ENCODE results near the gene DHX30. TPM values are rescaled to one million over a fixed set of nuclear protein-coding genes. Genes with fewer than 3 reads are reported as not detected.
"Not testable (repeated sequence)": the region's sequence is repeated elsewhere in the genome, so short reads cannot be mapped to it uniquely, and the experiment has no call there.

Gene DHX30
- total RNA-seq, 2 experiments from 2014 or later = 96.6 to 102 TPM

- no peak for TF ChIP-seq CTCF (conservative IDR thresholded peaks at IDR 0.05; ENCODE audit: low read length)
- no peak for TF ChIP-seq EZH2phosphoT487 (IDR thresholded peaks at IDR 0.05; ENCODE audit: borderline replicate concordance, low read depth, low read length)
- no peak overlapping the region for H2AFZ ChIP-seq (ENCODE audit: low read length)
- no TSS peak for BruUV-seq (replicated peaks)
- no peak overlapping the region for H3K4me2 ChIP-seq (ENCODE audit: low read length)
- DNase-seq (ENCODE audit: low spot score) = no peak
- no peaks in the 10 kb centered on the region for H3K79me2 ChIP-seq (ENCODE audit: insufficient read depth, low read depth, low read length)
- no peaks in the 10 kb centered on the region for H4K20me1 ChIP-seq (ENCODE audit: insufficient read depth, low read length)
- no peaks in the 10 kb centered on the region for H3K9me2 ChIP-seq (ENCODE audit: insufficient read depth, low read length)
- no peaks in the 10 kb centered on the region for H3K36me3 ChIP-seq (ENCODE audit: insufficient read depth, low read length)
- intact Hi-C loops (cut with micrococcal nuclease; ENCODE audit: unreplicated experiment) = no loop called here
- no peaks in the 10 kb centered on the region for H3K9me3 ChIP-seq (ENCODE audit: low read length)
- no peak overlapping the region for H3K4me3 ChIP-seq (ENCODE audit: low read depth, low read length, poor library complexity, severe bottlenecking)
- ChIA-PET POLR2A (interaction anchor here (1.0 kb wide), 1 partner anchor 8 kb away, joined by 3 read pairs; no protein-coding TSS in a partner anchor), CTCF (ENCODE audit: unreplicated experiment) (no interaction called here)
- peaks cover 12% of the 10 kb centered on the region for H3K4me1 ChIP-seq (ENCODE audit: insufficient read depth, low read length, poor library complexity, severe bottlenecking)
- no peak overlapping the region for H3K27ac ChIP-seq (ENCODE audit: low read depth, low read length, poor library complexity, severe bottlenecking)
Measured at GRCh38 chr3:47885168-47885567, 82.2 kb downstream of the DHX30 start.

- H3K79me2 ChIP-seq (ENCODE audit: insufficient read depth, low read depth, low read length); H3K27ac ChIP-seq (ENCODE audit: low read depth, low read length, poor library complexity, severe bottlenecking); intact Hi-C loops (cut with micrococcal nuclease; ENCODE audit: unreplicated experiment); BruUV-seq (replicated peaks); H3K36me3 ChIP-seq (ENCODE audit: insufficient read depth, low read length); POLR2A ChIA-PET; H4K20me1 ChIP-seq (ENCODE audit: insufficient read depth, low read length); CTCF ChIA-PET (ENCODE audit: unreplicated experiment); H3K4me3 ChIP-seq (ENCODE audit: low read depth, low read length, poor library complexity, severe bottlenecking); H2AFZ ChIP-seq (ENCODE audit: low read length); H3K9me2 ChIP-seq (ENCODE audit: insufficient read depth, low read length); H3K9me3 ChIP-seq (ENCODE audit: low read length); DNase-seq (ENCODE audit: low spot score); H3K4me2 ChIP-seq (ENCODE audit: low read length): not testable (repeated sequence)
- H3K4me1 ChIP-seq (ENCODE audit: insufficient read depth, low read length, poor library complexity, severe bottlenecking) = peaks cover 12% of the 10 kb centered on the region
Measured at GRCh38 chr3:47887991-47888390, 85.1 kb downstream of the DHX30 start.

GRCh38 chr3:47888986-47889757, 86.2 kb downstream of the DHX30 start:
- Histone ChIP-seq H3K9me3 (ENCODE audit: low read length) (no peaks in the 10 kb centered on the region), H3K4me1 (ENCODE audit: insufficient read depth, low read length, poor library complexity, severe bottlenecking) (peaks cover 12% of the 10 kb centered on the region), H3K9me2 (ENCODE audit: insufficient read depth, low read length) (no peaks in the 10 kb centered on the region), H2AFZ (ENCODE audit: low read length) (no peak overlapping the region), H3K4me2 (ENCODE audit: low read length) (no peak overlapping the region), H3K79me2 (ENCODE audit: insufficient read depth, low read depth, low read length) (no peaks in the 10 kb centered on the region), H3K27ac (ENCODE audit: low read depth, low read length, poor library complexity, severe bottlenecking) (no peak overlapping the region), H3K36me3 (ENCODE audit: insufficient read depth, low read length) (peaks cover 5% of the 10 kb centered on the region; the same call in 1 of the 2 replicates), H4K20me1 (ENCODE audit: insufficient read depth, low read length) (no peaks in the 10 kb centered on the region), H3K4me3 (ENCODE audit: low read depth, low read length, poor library complexity, severe bottlenecking) (no peak overlapping the region)
- ChIA-PET POLR2A (interaction anchor here (0.7 to 1.1 kb wide), 5 partner anchors 16 to 260 kb away, joined by 3 to 4 read pairs (median 3); no protein-coding TSS in a partner anchor), CTCF (ENCODE audit: unreplicated experiment) (no interaction called here)
- intact Hi-C loops (cut with micrococcal nuclease; ENCODE audit: unreplicated experiment) = no loop called here
- BruUV-seq (replicated peaks) = no TSS peak
- no peak for DNase-seq (ENCODE audit: low spot score)
- TF ChIP-seq CTCF (conservative IDR thresholded peaks at IDR 0.05; ENCODE audit: low read length) (no peak), EZH2phosphoT487 (IDR thresholded peaks at IDR 0.05; ENCODE audit: borderline replicate concordance, low read depth, low read length) (no peak)
